Liver (tissue), 9 donors: Measurements from ENCODE around the gene ZNF287. TPM values are rescaled to one million over a fixed set of nuclear protein-coding genes. Genes with fewer than 3 reads are reported as not detected.

ENCODE experiments used
- DNase-seq: peaks from one replicate; pipeline ENCODE4 v3.0.0-alpha.2; 2017; ENCODE audit warnings: low spot score
- H3K27ac ChIP-seq, 2 donors: one replicate each; pipeline ENCODE4 v1.7.0; 2013; ENCODE audit warnings: inconsistent platforms in 2 of 2, low read length in 2 of 2, control low read depth in 1 of 2, low read depth in 1 of 2, mild to moderate bottlenecking in 1 of 2
- H3K27me3 ChIP-seq, 4 donors: one replicate each; pipeline versions ENCODE4 v1.6.1 to v1.7.0; 2013; ENCODE audit warnings: low read length in 3 of 4, inconsistent platforms in 1 of 4, mild to moderate bottlenecking in 1 of 4, moderate library complexity in 1 of 4; ENCODE audit not compliant: control insufficient read depth in 4 of 4, insufficient read depth in 4 of 4
- H3K36me3 ChIP-seq, 4 donors: one replicate each; pipeline versions ENCODE4 v1.6.1 to v1.7.0; 2013; ENCODE audit warnings: low read length in 3 of 4, mild to moderate bottlenecking in 3 of 4, low read depth in 1 of 4, moderate library complexity in 1 of 4; ENCODE audit not compliant: control insufficient read depth in 4 of 4, insufficient read depth in 3 of 4
- H3K4me1 ChIP-seq, 4 donors: one replicate each; pipeline versions ENCODE4 v1.6.1 to v1.7.0; 2013; ENCODE audit warnings: low read length in 3 of 4, mild to moderate bottlenecking in 3 of 4, moderate library complexity in 1 of 4; ENCODE audit not compliant: control insufficient read depth in 4 of 4, insufficient read depth in 4 of 4
- H3K4me3 ChIP-seq, 3 donors: one replicate each; pipeline versions ENCODE4 v1.6.1 to v1.7.0; 2013; ENCODE audit warnings: low read length in 3 of 3, control low read depth in 1 of 3, low read depth in 1 of 3, mild to moderate bottlenecking in 1 of 3
- H3K9ac ChIP-seq, 2 donors: one replicate each; pipeline ENCODE4 v1.7.0; 2013; ENCODE audit warnings: low read length in 2 of 2, mild to moderate bottlenecking in 2 of 2, moderate library complexity in 2 of 2, control low read depth in 1 of 2, low read depth in 1 of 2
- H3K9me3 ChIP-seq, 4 donors: one replicate each; pipeline versions ENCODE4 v1.6.1 to v1.7.0; 2013; ENCODE audit warnings: low read length in 3 of 4; ENCODE audit not compliant: control insufficient read depth in 4 of 4
- ATF3 ChIP-seq: IDR thresholded peaks from 2 replicates; pipeline ENCODE4 v1.6.1; 2016; ENCODE audit warnings: antibody characterized with exemption
- CTCF ChIP-seq: fragments of 150-350 bp; IDR thresholded peaks from 2 replicates; pipeline ENCODE4 v1.5.1; 2017; ENCODE audit warnings: improper control_type of control experiment, low read depth, low read length; ENCODE audit not compliant: missing input control
- EGR1 ChIP-seq, 2 donors: IDR thresholded peaks; 2 replicates each; pipeline ENCODE4 v1.6.1; 2016 to 2018; ENCODE audit warnings: antibody characterized with exemption in 2 of 2, low read depth in 2 of 2
- FOXA1 ChIP-seq: IDR thresholded peaks from 2 replicates; pipeline ENCODE4 v1.6.1; 2016; ENCODE audit warnings: antibody characterized with exemption
- FOXA2 ChIP-seq: IDR thresholded peaks from 2 replicates; pipeline ENCODE4 v1.6.1; 2016; ENCODE audit warnings: antibody characterized with exemption
- GABPA ChIP-seq, 2 donors: IDR thresholded peaks in 1 of 2; conservative IDR thresholded peaks in 1 of 2; 2 replicates each; pipeline ENCODE4 v1.6.1; 2016; ENCODE audit warnings: antibody characterized with exemption in 2 of 2, mild to moderate bottlenecking in 1 of 2, moderate library complexity in 1 of 2
- HNF4A ChIP-seq, 2 donors: conservative IDR thresholded peaks; 2 replicates each; pipeline ENCODE4 v1.6.1; 2016; ENCODE audit warnings: antibody characterized with exemption in 2 of 2, mild to moderate bottlenecking in 2 of 2
- HNF4G ChIP-seq: IDR thresholded peaks from 2 replicates; pipeline ENCODE4 v1.6.1; 2016; ENCODE audit warnings: antibody characterized with exemption
- JUND ChIP-seq, 2 donors: IDR thresholded peaks; 2 replicates each; pipeline ENCODE4 v1.6.1; 2016; ENCODE audit warnings: antibody characterized with exemption in 2 of 2
- MAX ChIP-seq: IDR thresholded peaks from 2 replicates; pipeline ENCODE4 v1.6.1; 2016; ENCODE audit warnings: antibody characterized with exemption
- NR2F2 ChIP-seq: IDR thresholded peaks from 2 replicates; pipeline ENCODE4 v1.6.1; 2016; ENCODE audit warnings: antibody characterized with exemption
- RAD21 ChIP-seq, 2 donors: IDR thresholded peaks; 2 replicates each; pipeline ENCODE4 v1.6.1; 2016; ENCODE audit warnings: antibody characterized with exemption in 2 of 2, mild to moderate bottlenecking in 2 of 2
- REST ChIP-seq: IDR thresholded peaks from 2 replicates; pipeline ENCODE4 v1.6.1; 2016; ENCODE audit warnings: antibody characterized with exemption, mild to moderate bottlenecking
- RXRA ChIP-seq, 2 donors: IDR thresholded peaks; 2 replicates each; pipeline ENCODE4 v1.6.1; 2017 to 2018; ENCODE audit warnings: antibody characterized with exemption in 2 of 2, mild to moderate bottlenecking in 1 of 2
- SP1 ChIP-seq: IDR thresholded peaks from 2 replicates; pipeline ENCODE4 v1.6.1; 2018; ENCODE audit warnings: antibody characterized with exemption, mild to moderate bottlenecking
- TAF1 ChIP-seq: conservative IDR thresholded peaks from 2 replicates; pipeline ENCODE4 v1.6.1; 2016; ENCODE audit warnings: antibody characterized with exemption, mild to moderate bottlenecking
- YY1 ChIP-seq: IDR thresholded peaks from 2 replicates; pipeline ENCODE4 v1.6.1; 2016; ENCODE audit warnings: antibody characterized with exemption, mild to moderate bottlenecking
- ZBTB33 ChIP-seq: IDR thresholded peaks from 2 replicates; pipeline ENCODE4 v1.6.1; 2016; ENCODE audit warnings: antibody characterized with exemption
- WGBS: extraction: QIAGEN DNeasy Blood & Tissue Kit; methylation state at CpG from one replicate; pipeline ENCODE4 v1.1.7; 2013; 5-methylcytosine and 5-hydroxymethylcytosine counted together
- polyA plus RNA-seq, 2 donors: library from polyadenylated mRNA; stranded (reverse) in 1 of 2; unstranded in 1 of 2; fragments of 200-250 nt in 1 of 2; fragments of >200 nt in 1 of 2; fragmentation: Nextera tagmentation in 1 of 2; extraction: Ambion mirVana in 1 of 2; gene quantifications; one replicate each; pipeline versions ENCODE4 v1.2.1 to v1.2.3, GENCODE V29; 2013 to 2015
- total RNA-seq, 2 donors: library from RNA; depleted of rRNA; stranded (reverse); fragments of >200 nt; gene quantifications; one replicate each; pipeline ENCODE4 v1.2.3, GENCODE V29; 2014
- donor health status: healthy.
- donor health status: healthy.
- donor health status: healthy.
- donor health status: healthy.
- donor health status: healthy.

Gene ZNF287
- total and polyA plus RNA-seq, 4 donors: 0.40 to 1.2 (median 0.82) TPM

GRCh38 chr17:16534236-16534635, 34.8 kb downstream of the ZNF287 start:
- Histone ChIP-seq H3K4me3 (no peak overlapping the region), H3K36me3 (no peaks in the 10 kb centered on the region), H3K27ac (no peak overlapping the region), H3K9ac (no peak overlapping the region), H3K27me3 (no peaks in the 10 kb centered on the region), H3K9me3 (no peaks in the 10 kb centered on the region), H3K4me1 (peaks cover 0 to 10% (median 2%) of the 10 kb centered on the region in 4 donors)
- 93% methylated on average over 1 of the region's 1 CpG for WGBS
- no peak for DNase-seq
- TF ChIP-seq EGR1 (IDR thresholded peaks at IDR 0.05; ENCODE audit: low read depth in 2 of 2) (no peak), JUND (IDR thresholded peaks at IDR 0.05) (no peak), GABPA (IDR thresholded peaks at IDR 0.05 in 1 of 2, conservative IDR thresholded peaks at IDR 0.05 in 1 of 2) (no peak), REST (no peak), TAF1 (no peak), RAD21 (IDR thresholded peaks at IDR 0.05) (no peak), HNF4G (no peak), SP1 (no peak), HNF4A (conservative IDR thresholded peaks at IDR 0.05) (no peak), ZBTB33 (no peak), MAX (no peak), YY1 (no peak), FOXA2 (no peak), FOXA1 (no peak), CTCF (no peak), NR2F2 (no peak), ATF3 (no peak), RXRA (IDR thresholded peaks at IDR 0.05) (no peak)
